ENCODE data around the gene USP9X. TPM values are rescaled to one million over a fixed set of nuclear protein-coding genes. Genes with fewer than 3 reads are reported as not detected.

USP9X gene, protein sequence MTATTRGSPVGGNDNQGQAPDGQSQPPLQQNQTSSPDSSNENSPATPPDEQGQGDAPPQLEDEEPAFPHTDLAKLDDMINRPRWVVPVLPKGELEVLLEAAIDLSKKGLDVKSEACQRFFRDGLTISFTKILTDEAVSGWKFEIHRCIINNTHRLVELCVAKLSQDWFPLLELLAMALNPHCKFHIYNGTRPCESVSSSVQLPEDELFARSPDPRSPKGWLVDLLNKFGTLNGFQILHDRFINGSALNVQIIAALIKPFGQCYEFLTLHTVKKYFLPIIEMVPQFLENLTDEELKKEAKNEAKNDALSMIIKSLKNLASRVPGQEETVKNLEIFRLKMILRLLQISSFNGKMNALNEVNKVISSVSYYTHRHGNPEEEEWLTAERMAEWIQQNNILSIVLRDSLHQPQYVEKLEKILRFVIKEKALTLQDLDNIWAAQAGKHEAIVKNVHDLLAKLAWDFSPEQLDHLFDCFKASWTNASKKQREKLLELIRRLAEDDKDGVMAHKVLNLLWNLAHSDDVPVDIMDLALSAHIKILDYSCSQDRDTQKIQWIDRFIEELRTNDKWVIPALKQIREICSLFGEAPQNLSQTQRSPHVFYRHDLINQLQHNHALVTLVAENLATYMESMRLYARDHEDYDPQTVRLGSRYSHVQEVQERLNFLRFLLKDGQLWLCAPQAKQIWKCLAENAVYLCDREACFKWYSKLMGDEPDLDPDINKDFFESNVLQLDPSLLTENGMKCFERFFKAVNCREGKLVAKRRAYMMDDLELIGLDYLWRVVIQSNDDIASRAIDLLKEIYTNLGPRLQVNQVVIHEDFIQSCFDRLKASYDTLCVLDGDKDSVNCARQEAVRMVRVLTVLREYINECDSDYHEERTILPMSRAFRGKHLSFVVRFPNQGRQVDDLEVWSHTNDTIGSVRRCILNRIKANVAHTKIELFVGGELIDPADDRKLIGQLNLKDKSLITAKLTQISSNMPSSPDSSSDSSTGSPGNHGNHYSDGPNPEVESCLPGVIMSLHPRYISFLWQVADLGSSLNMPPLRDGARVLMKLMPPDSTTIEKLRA (N-terminal part only)
- total RNA-seq (98.4 and 161 TPM in 2 replicates), polyA plus RNA-seq (37.1 and 54.0 TPM in 2 replicates), polyA minus RNA-seq (ENCODE audit: low replicate concordance) (107 and 153 TPM in 2 replicates)
- 35.2 and 60.1 TPM in 2 replicates for polyA plus RNA-seq (2012)

DNA sequence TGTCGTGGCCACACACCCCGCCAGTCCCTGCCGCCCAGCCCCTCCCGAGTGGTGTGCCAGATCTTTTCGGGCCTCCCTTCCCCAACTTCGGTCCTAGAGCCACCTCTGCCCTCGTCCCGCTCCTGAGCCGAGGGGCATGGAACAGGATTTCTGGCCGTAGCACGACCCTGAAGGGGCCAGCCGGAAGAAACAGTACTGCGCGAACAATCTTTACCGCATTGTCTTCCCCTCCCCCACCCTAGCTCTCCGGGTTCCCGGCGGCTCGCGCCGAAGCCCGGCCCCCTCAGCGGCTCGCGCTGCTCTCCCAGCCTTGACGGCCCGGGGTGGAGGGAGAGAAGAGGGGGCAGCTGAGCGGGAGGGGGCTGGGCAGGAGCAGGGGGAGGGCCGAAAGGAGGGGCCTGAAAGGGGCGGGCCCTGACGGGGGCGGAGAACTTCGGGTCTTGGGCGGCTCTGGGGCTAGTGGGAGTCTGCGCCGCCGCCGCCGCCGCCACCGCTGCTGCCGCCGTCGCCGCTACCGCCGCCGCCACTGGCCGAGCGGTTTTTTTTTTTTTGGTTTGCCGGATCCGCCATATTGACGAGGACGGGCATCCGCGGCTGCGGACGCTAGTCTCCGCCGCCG, at the start of gene USP9X:
USP9X (plus strand) TSS at position 553 of the 619 bp plus-strand sequence. CDS start 38,184 bp downstream, outside the sequence.
- H3K79me2 ChIP-seq (ENCODE audit: control insufficient read depth, insufficient read depth, low read length), result peaks cover 46% of the 10 kb centered on the region
- TF ChIP-seq EZH2 (IDR thresholded peaks at IDR 0.05; ENCODE audit: low read length, missing control alignments) (no peak), CTCF (conservative IDR thresholded peaks at IDR 0.05 in 1 of 2, IDR thresholded peaks at IDR 0.05 in 1 of 2; ENCODE audit: low read depth in 1 of 2, low read length in 2 of 2) (no peak)
- peaks cover 2% of the 10 kb centered on the region for H3K4me1 ChIP-seq (ENCODE audit: control insufficient read depth, extremely low read depth, insufficient read depth, low read length)
- peak within 1 kb of the TSS; percentile 98 for H3K4me2 ChIP-seq (ENCODE audit: extremely low read depth, insufficient read depth, low read length)
- peak within 1 kb of the TSS; percentile 97 for H3K9ac ChIP-seq (ENCODE audit: insufficient read depth, low read length)
- H2AFZ ChIP-seq (ENCODE audit: low read length), result peak within 1 kb of the TSS; percentile 80
- H4K20me1 ChIP-seq (ENCODE audit: control insufficient read depth, extremely low read depth, insufficient read depth, low read length), result no peaks in the 10 kb centered on the region
- H3K36me3 ChIP-seq (ENCODE audit: control insufficient read depth, insufficient read depth, low read length), result no peaks in the 10 kb centered on the region
- H3K4me3 ChIP-seq (replicated peaks in 1 of 4; ENCODE audit: control extremely low read depth in 1 of 4, insufficient read depth in 1 of 4, low read depth in 3 of 4, low read length in 4 of 4), result peak within 1 kb of the TSS; percentile 81 to 93 (median 86)
- H3K9me3 ChIP-seq (ENCODE audit: control insufficient read depth, insufficient read depth, low read depth, low read length), result no peaks in the 10 kb centered on the region
- peak; percentile 89 to 90 for DNase-seq (ENCODE audit: low read depth in 2 of 2)
- H3K27ac ChIP-seq (ENCODE audit: insufficient read depth, low read length), result peak within 1 kb of the TSS; percentile 100
- no peaks in the 10 kb centered on the region for H3K27me3 ChIP-seq (ENCODE audit: control insufficient read depth, insufficient read depth, low read length)

GRCh38 chrX:41035582-41035981, 49.7 kb upstream of the USP9X start:
- Histone ChIP-seq H3K36me3 (ENCODE audit: control insufficient read depth, insufficient read depth, low read length) (no peaks in the 10 kb centered on the region), H3K9me3 (ENCODE audit: control insufficient read depth, insufficient read depth, low read depth, low read length) (no peaks in the 10 kb centered on the region), H3K4me2 (ENCODE audit: extremely low read depth, insufficient read depth, low read length) (no peak overlapping the region), H3K9ac (ENCODE audit: insufficient read depth, low read length) (no peak overlapping the region), H3K4me3 (replicated peaks in 1 of 4; ENCODE audit: control extremely low read depth in 1 of 4, insufficient read depth in 1 of 4, low read depth in 3 of 4, low read length in 4 of 4) (no peak overlapping the region), H3K27ac (ENCODE audit: insufficient read depth, low read length) (no peak overlapping the region), H3K79me2 (ENCODE audit: control insufficient read depth, insufficient read depth, low read length) (no peaks in the 10 kb centered on the region), H3K4me1 (ENCODE audit: control insufficient read depth, extremely low read depth, insufficient read depth, low read length) (no peaks in the 10 kb centered on the region), H4K20me1 (ENCODE audit: control insufficient read depth, extremely low read depth, insufficient read depth, low read length) (no peaks in the 10 kb centered on the region), H3K27me3 (ENCODE audit: control insufficient read depth, insufficient read depth, low read length) (no peaks in the 10 kb centered on the region), H2AFZ (ENCODE audit: low read length) (no peak overlapping the region)
- TF ChIP-seq EZH2 (IDR thresholded peaks at IDR 0.05; ENCODE audit: low read length, missing control alignments) (no peak), CTCF (conservative IDR thresholded peaks at IDR 0.05 in 1 of 2, IDR thresholded peaks at IDR 0.05 in 1 of 2; ENCODE audit: low read depth in 1 of 2, low read length in 2 of 2) (no peak)
- no peak for DNase-seq (ENCODE audit: low read depth in 2 of 2)

All from fibroblast of lung (primary cell).